HUDEP-2 (cell line): Measurements from ENCODE around the gene YJEFN3.

Experiments used
- DNase-seq, 76 experiments: peaks; one replicate each; lab custom pipeline; 2025; ENCODE audit not compliant: unreplicated experiment in 76 of 76; lab: John Stamatoyannopoulos, UW

Gene YJEFN3

DNA sequence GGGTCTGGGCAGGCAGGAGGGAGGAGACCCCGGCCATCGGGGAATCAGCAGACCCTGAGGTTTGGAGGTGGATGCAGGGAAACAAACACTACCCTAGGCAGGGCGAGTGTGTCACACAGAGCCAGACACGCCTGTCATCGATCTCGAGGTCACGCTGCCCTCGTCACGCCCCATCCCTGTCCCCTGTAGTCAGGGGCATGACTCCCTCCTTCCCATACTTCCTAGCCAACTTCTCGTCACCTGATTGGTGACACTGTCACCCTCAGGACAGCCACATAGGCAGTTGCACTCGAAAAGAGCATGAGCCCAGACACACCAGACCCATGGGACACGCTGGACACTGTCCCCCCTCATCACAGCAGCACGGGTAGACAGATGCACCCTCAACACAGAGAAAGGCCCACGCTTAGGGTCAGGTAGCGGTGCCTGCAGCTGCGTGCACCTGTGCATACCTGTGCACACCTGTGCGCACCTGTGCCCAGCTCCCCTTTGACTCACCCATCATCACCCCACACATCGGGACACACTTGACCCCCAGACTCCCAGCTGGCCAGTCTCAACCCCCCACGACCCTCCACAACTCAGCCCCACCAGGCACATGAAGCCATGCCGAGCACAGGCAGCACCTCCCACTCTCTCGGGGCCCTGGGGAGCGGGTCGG, 21.2 kb downstream of the YJEFN3 start:
- no peak for DNase-seq

DNA sequence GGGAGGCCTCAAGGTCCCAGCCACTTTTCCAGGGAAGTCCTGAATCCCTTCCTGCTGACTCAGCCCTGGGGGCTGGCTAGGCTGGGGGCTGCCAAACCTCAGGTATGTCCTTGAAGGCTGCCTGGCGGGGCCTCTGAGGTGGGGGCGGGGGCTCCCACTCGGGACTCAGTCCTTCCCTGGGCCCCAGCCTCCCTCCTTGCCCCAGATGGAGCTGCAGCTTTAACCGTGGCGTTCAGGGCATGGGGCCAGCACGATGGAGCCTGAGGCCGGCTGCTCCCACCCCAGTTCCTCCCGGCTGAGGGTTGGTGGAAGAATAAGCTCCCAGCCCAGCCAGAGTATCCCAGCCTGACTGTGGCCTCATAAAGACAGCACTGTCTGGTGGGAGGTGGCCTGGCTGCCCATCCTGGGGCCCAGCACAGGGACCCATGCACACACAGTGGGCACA, 21.8 kb downstream of the YJEFN3 start:
- DNase-seq, result no peak

DNA sequence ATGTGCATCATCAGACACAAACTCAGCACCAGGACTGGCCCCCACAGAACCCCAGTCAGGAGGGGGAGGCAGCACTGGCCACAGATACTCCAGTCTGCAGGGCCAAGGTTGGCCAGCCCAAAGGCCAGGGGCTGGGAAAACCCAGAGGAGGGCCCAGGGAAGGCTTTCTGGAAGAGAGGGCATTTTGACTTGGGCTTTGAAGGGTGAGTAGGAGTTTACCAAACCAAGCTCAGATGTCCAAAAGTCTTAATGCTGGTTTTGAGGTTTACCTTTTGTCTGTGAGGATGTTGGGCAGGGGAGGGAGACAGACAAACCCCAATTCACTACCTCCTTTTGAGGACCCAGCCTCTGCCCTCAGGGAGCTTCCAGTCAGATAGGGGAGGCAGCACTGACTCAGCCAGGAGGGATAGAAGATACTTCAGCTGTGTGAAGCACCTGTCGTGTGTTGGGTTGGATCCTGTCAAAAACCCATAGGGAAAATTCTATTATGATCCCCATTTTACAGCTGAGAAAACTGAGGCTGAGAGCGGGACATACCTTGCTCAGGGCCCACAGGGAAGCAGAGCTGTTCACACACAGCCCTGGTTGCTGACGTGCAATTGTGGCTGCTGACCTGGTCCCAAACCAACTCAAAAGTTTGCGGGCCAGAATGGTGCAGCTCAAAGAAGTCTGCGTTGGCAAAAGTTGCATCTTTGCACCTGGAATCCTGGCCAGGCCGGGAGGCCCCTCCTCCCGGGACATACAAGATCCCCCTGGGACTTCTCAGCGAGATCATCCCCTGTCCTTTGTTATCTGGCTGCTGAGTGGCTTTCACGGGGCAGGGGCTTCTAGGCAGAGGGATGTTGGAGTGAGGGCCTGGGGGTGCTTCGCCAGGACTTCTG, 22.5 kb downstream of the YJEFN3 start:
- no peak for DNase-seq

DNA sequence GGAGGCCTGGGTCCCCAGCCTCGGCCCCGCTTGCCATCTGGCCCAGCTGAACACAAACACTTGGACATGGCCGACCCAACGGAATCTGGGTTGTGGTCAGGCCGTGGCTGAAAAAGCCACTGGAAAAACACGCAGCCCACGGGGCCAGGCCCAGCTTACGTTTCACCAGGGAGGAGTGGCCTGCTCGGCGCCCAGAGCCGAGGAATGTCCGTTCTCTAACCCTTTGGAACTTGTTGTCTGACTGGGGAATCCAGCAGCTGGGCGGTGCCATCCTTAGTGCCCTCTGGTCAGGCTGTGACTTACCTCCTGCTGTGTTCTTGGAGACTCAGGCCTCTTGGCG, 23.1 kb downstream of the YJEFN3 start:
- DNase-seq, result no peak

DNA sequence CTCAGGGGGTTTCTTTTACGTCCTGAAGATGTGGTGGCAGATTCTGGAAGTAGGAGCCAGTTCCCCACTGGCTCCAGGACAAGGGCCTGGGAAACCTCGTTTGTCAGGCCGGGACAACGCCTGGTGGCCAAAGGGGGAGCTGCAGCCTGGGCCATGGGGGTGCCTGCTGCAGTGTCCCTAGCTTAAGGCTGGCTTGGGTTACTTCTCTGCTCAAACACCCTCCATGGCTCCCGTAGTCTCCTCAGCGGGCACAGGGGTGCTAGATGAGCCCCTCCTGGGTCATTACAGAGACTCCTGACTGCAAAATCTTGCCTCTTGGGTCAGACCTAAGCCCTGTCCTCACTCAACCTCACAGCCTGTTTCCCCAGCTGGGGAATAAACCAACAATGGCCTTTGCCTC, 24.1 kb downstream of the YJEFN3 start:
- peak in 30 of 76 experiments; percentile 9 to 59 (median 32) for DNase-seq

DNA sequence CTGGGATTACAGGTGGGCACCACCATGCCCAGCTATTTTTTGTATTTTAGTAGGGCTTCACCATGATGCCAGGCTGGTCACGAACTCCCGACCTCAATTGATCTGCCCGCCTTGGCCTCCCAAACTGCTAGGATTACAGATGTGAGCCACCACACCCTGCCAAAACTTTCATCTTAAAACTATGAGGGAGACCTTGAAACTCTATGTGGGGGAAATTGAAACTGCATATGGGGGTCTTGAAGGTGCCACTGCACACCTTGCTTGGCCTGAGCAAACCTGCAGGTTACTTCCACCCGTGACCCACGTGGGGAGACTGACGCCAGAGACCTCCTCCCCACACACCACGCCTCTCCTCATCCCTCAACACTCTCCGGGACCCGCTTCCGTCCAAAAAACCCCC, 25.0 kb downstream of the YJEFN3 start:
- DNase-seq, result no peak

DNA sequence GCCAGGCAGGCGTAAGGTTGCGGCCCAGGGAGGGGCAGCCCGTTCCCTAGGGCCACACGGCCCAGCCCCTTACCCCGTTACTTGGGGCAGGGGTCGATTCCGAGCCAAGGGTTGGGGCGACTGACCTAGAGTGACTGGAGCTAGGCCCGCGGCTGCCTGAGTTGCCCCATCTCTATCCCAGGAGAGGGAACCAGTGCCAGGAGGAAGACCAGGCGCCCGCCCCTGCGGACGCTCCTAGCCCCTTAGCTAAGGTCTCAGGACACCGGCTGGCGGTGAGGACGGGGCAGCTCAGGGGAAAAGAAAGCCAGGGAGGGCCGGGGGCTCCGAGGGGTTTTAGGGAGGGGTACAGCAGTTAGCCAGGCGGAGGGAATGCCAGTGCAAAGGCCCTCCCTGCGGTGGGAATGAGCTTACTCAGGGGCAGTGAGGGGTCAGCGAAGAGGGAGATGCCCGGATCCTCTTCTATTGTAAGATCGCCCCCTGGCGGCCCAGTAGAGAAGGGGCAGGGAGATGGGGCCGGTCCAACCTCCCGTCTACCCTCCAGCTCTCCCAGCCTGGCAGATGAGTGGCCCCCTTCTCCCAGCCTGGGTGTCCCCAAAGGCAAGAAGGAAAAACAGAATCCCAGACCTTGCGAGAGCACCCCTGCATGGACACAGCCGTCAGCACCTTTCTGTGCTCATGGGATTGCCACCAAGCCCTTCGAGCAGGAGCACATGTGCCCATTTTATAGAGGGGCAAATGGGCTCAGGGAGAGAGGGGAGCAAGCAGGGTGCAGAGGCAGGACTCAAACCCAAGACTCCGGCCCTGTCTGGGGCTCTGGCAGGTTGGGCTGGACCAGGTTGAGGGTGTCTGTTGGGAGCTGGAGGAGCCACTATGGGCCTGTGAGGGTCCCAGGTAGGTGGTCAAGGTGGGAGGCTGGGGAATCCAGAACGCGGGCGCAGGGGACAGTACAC, 25.6 kb downstream of the YJEFN3 start:
- DNase-seq, result peak in 46 of 76 experiments; percentile 15 to 71 (median 44)

DNA sequence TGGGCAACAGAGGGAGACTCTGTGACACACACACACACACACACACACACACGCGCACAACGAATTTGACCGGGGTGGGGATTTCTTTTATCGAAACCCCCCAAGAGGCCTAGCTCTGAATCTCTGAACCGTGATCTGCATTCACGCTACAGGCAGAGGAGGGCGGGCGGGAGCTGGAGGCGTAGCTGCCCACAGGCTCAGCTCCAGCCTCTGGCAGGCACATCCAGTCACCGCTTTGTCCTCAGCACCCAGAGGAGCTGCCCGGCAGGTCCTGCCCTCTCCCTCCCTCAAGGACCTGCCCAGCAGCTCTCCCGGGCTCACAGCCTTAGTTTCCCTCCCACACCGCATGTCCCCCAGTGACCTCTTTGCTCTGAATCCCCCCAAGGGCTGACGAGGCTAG, 29.3 kb downstream of the YJEFN3 start:
- no peak for DNase-seq

DNA sequence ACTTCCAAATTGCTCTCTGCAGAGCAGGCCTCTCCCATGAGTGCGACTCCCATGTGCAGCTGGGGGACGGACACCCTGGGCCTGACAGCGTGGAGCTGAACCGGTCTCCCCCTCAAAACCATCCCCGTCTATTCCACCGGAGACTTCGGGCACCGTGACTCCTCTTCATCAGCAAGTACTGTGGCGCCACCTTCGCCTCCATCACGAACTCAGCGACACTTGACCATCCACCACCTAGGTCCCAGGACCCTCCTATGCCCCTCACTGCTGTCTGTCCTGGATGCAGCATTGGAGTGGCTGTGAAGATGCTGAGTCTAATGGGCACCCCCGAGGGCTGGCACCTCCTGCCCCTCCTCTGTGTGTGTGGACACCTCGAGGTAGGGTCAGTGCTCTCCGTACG, 29.9 kb downstream of the YJEFN3 start:
- no peak for DNase-seq

DNA sequence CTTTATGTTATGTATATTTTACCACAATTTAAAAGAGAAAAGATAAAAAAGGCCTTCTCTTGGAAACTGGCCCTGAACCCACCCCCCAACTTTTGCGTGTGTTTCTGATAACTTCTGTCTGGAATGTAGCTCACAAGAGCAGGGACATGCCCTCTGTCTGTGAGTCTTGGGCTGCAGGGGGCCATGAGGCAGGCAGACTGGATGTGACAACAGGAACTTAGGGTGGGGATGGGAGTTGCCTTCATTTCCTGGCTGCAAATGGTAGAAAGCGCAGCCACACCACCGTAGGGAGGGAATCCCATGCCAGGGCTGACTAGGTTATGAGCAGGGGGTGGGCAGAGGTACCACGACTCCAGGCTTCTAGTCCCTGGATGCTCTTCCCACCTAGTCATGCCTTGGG, 31.2 kb downstream of the YJEFN3 start:
- DNase-seq, result no peak

DNA sequence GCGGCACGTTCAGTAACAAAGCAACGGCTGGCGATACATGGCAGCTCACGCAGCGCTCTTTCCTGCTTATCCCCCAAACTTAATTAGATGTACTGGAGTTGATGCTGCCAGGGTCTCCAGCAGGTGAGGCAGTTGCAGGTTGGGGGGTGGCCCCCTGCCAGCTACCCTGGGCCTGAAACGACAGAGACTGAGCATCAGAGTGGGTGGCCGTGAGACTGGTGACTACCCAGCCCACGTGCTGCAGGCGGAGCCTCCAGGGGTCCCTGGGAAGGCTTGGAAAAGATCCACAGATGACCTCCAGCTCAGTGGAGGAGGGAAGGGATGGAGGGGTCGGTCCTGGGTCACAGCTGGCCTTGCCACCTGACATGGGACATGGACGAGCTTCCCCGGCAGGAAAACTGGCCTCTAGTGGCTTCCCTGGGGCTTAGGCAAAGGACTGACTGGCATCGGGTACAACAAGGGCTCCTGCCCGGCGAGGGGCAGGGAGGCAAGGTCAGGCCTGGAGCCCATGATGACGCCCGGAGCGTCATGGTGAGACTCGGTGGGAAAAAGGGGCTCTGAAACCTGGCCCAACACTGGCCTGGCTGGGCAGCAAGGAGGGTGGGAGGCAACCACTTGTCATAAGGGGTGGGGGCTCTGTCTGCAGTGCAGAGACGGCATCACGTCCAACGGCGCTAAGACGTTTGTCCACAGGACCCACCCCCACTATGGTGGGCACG, 33.4 kb downstream of the YJEFN3 start:
- no peak for DNase-seq

DNA sequence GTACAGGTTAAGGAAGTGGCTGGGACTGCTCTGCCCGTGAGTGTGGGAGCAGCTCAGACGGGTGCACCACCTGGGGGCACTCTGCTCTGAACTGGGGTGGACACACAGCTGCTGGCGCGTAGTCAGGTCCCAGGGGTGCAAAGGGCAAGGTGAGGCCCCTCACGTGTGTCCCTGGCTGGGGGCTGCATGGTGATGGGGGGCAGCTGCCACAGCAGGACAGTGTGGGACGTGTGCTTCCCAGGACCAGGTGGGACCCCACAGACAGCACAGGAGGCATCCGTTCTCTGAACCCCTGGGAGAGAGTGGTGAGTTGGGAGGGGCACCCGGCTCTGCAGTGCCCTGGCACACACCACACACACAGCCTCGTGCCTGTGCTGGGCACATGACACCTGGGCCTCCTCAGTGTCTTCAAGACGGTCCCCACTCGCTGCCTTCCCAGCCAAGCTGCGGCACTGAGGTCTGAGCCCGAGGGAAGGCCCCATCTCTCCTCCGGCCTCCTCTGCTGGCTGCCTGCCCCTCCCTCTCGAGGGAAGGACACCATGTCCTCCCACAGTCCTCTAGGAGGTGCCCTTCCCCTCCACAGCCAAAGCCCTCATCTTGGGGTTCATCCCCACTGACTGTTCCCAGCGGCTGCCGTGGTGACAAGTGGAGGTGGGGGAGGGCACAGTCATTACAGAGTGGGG, 34.1 kb downstream of the YJEFN3 start:
- DNase-seq, result no peak

DNA sequence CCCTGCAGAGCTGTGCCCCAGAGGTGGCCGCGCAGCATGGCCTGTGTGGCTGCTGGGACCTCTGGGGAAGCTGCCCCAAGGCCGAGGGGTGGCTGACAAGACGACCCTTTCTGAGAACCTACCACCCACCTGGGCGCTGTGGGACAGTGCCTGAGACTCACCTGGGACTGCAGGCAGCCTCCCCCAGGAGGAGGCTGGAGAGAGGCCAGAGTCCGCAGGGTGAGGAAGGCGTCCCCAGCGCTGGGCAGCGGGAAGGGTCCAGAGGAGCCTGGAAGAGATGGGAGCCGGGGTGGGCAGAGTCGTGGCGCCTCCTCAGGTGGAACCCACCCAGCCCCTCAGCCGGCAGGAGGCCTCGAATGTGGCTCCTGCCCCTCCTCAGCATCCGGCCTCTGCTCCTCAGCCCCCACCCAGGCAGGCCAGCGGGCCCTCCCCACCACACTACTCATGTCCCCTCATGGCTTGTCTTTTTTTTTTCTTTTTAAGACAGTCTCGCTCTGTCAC, 34.7 kb downstream of the YJEFN3 start:
- DNase-seq, result no peak

DNA sequence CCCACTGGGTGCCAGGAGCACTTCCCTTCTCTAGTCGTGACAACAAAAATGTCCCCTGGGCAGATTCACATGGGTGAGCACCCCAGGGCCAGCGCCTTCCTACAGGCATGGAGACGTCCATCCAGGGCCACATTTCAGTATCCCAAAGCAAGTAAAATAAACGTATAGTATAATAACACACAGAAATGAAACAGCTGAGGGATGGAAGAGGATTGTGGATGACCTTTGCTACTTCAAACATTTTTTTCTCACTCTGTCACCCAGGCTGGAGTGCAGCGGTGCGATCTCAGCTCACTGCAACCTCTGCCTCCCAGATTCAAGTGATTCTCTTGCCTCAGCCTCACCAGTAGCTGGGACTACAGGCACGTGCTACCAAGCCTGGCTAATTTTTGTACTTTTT, 37.6 kb downstream of the YJEFN3 start:
- DNase-seq, result no peak

DNA sequence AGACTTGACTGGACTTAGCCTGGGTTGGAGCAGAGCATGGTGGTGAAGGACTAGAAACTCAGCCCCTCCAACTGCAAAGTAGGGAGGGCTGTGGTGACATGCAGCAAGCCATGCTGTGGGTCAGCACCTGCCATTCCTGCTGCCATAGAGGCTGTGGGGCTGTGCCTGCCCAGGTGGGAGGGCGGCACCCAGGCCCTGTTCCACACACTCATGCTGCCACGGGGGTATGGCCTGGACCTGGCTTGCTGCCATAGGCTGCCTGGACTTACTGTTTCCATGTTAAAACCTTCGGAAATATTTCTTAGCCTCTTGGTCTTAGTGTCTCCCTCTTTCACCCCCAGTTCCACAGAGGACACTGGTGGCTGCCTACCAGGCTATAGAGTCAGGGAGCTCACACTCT, 38.7 kb downstream of the YJEFN3 start:
- no peak for DNase-seq

DNA sequence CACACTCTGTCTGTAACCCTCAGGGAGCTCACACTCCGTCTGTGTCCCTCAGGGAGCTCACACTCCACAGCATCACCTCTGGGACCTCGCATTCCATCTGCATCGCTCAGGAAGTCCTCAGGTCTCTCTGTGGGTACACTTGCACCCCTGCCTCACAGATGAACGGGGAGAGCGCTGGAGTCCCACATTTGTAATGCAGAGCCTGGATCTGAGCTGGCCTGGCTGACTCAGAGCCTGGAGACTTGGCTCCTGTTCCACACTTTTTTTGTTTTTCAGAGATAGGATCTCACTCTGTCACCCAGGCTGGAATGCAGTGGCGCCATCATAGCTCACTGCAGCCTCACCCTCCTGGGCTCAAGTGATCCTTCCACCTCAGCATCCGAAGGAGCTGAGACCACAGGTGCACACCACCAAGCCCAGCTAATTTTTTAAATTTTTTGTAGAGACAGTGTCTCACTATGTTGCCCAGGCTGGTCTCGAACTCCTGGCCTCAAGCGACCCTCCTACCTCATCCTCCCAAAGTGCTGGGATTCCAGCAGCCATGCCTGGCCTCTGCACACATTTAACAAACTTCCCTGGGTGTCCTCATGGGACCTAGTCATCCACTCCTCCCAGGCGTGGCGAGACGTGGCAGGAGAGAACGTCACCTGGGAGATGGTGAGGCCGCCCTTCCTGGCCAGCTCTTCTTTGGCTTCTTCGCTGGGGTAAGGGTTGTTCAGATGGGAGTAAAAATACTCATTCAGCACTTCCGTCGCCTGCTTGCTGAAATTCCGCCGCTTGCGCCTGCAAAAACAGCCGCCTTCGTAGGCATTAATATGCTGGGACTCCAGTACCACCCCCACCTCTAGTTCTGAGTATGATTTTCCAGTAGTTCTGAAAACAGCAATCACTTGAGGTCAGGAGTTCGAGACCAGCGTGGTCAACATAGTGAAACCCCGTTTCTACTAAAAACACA, 40.4 kb downstream of the YJEFN3 start:
- DNase-seq, result no peak

DNA sequence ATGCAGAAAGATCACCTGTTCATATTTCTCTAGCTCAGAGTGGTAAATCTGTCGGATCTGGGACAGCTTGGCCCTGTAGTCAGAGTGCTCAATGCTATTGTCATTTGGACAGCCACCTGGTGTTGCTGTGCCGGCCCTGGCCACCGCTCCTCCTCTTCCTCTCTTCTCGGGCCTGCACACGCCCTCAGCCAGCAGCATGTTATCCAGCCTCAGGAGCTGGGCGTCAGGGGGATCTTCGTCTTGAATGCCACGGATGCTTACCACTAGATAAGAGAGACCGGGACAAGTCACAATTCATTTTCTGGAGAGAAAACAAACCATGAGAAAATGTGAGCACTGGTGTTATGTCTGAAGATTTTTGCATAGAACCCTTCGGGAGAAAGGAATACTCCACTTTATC, 41.9 kb downstream of the YJEFN3 start:
- DNase-seq, result peak in 14 of 76 experiments; percentile 14 to 41 (median 24)

DNA sequence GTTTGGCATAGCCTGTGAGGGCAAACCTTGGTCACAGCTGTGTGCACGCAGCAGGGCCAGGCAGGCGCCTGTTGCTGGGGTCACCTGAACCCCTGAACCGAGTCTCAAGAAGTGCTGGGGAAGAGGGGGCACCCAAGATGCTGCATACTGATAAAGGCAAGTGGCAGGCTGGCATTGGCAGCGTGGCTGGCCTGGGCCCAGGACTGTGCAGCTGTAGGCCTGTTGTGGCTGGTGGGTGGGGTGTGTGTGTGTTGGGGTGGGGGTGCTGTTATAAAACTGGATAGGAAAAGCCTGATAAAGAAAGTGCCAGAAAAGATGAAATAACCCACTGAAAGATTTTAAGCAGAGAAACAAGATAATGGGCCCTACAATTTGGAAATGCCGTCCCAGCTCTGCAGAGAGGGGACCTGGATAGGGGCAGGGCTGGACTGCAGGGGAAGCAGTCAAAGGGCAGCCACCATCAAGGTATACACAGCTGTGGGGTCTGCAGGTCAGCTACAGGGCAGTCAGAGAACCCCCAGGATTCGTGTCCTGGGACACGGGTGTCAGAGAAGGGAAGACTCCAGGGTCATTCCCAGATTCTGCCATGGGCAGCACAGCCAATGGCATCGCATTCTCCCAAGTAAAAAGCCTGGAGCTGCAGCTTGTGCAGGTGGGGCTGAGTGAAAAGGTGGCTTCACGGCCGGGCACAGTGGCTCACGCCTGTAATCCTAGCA, 42.5 kb downstream of the YJEFN3 start:
- DNase-seq, result peak in 48 of 76 experiments; percentile 10 to 77 (median 49)
